Activated naive CD8-positive, alpha-beta T cell treated with anti-CD3 and anti-CD28 coated beads, Interleukin-2, amount 10 ng/mL, durations not matched to agents 7 days and 5 days (primary cell): ENCODE results near the gene UBE2V1. TPM values are rescaled to one million over a fixed set of nuclear protein-coding genes. Genes with fewer than 3 reads are reported as not detected.
"Not testable (repeated sequence)": the region's sequence is repeated elsewhere in the genome, so short reads cannot be mapped to it uniquely, and the experiment has no call there.

ENCODE experiments used
- ATAC-seq: fragments of 150-1000 bp; cut with Tn5 transposase; one replicate; pipeline ENCODE4 v1.10.0; 2021; ENCODE audit warnings: low read depth, moderate library complexity
- POLR2A ChIA-PET: fragments of 350-600 bp; sonication (Branson Sonifier 250); formaldehyde crosslinking; loops from one replicate; lab custom pipeline; 2021; ENCODE audit warnings: antibody characterized with exemption; lab: Charles Lee
- DNase-seq: peaks from one replicate; pipeline ENCODE4 v3.0.0; 2021
- H3K27ac Mint-ChIP-seq: one replicate; pipeline ENCODE4 v1.8.0; 2022; ENCODE audit warnings: mild to moderate bottlenecking, mixed read lengths
- H3K27me3 Mint-ChIP-seq: one replicate; pipeline ENCODE4 v1.8.0; 2022; ENCODE audit warnings: mild to moderate bottlenecking, moderate library complexity, mixed read lengths
- H3K36me3 Mint-ChIP-seq: one replicate; pipeline ENCODE4 v1.8.0; 2021; ENCODE audit warnings: mild to moderate bottlenecking, mixed read lengths
- H3K4me1 Mint-ChIP-seq: one replicate; pipeline ENCODE4 v1.8.0; 2021; ENCODE audit warnings: mixed read lengths
- H3K4me3 Mint-ChIP-seq: one replicate; pipeline ENCODE4 v1.8.0; 2022; ENCODE audit warnings: mild to moderate bottlenecking, moderate library complexity, mixed read lengths
- H3K9me3 Mint-ChIP-seq: one replicate; pipeline ENCODE4 v1.8.0; 2021; ENCODE audit warnings: mixed read lengths
- total RNA-seq, 2 experiments: library from RNA; stranded (reverse); gene quantifications; one replicate each; pipeline ENCODE4 v1.2.3, GENCODE V29; 2021

UBE2V1 gene
- total RNA-seq, 2 experiments from 2014 or later: 124 to 140 TPM

- DNase-seq: no peak
- Mint-ChIP-seq H3K4me1 (peaks cover 34% of the 10 kb centered on the region), H3K36me3 (peaks cover 23% of the 10 kb centered on the region), H3K9me3 (no peaks in the 10 kb centered on the region), H3K27ac (no peak overlapping the region), H3K27me3 (no peaks in the 10 kb centered on the region), H3K4me3 (no peak overlapping the region)
- no peak for ATAC-seq
- POLR2A ChIA-PET: interaction anchor here (1.8 kb wide), 1 partner anchor 9 kb away, joined by 5 read pairs; the partner anchor contains the start of gene PEDS1
These were observed 31.4 kb upstream of the UBE2V1 start for GRCh38 chr20:50144362-50144761.

- Mint-ChIP-seq H3K36me3 (peaks cover 20% of the 10 kb centered on the region), H3K9me3 (no peaks in the 10 kb centered on the region), H3K27ac (peak overlapping the region; percentile 57), H3K4me3 (no peak overlapping the region), H3K27me3 (no peaks in the 10 kb centered on the region), H3K4me1 (peaks cover 27% of the 10 kb centered on the region)
- no peak for DNase-seq
- POLR2A ChIA-PET: no interaction called here
- ATAC-seq: no peak
These were observed 29.9 kb upstream of the UBE2V1 start for GRCh38 chr20:50142812-50143211.

GRCh38 chr20:50141811-50142561 is 29.0 kb upstream of the UBE2V1 start:
- peak overlapping the region; percentile 9 for H3K27ac Mint-ChIP-seq
- peaks cover 20% of the 10 kb centered on the region for H3K36me3 Mint-ChIP-seq
- no peak overlapping the region for H3K4me3 Mint-ChIP-seq
- H3K4me1 Mint-ChIP-seq: peaks cover 18% of the 10 kb centered on the region
- no peaks in the 10 kb centered on the region for H3K27me3 Mint-ChIP-seq
- DNase-seq (no peak), ATAC-seq (no peak)
- no peaks in the 10 kb centered on the region for H3K9me3 Mint-ChIP-seq
- POLR2A ChIA-PET: interaction anchor here (3.1 kb wide), 1 partner anchor 11 kb away, joined by 11 read pairs; the partner anchor contains the start of gene PEDS1

GRCh38 chr20:50141018-50141675 is 28.2 kb upstream of the UBE2V1 start:
- ATAC-seq (no peak), DNase-seq (no peak)
- H3K4me3 Mint-ChIP-seq: no peak overlapping the region
- H3K27ac Mint-ChIP-seq: no peak overlapping the region
- H3K27me3 Mint-ChIP-seq: no peaks in the 10 kb centered on the region
- no peaks in the 10 kb centered on the region for H3K9me3 Mint-ChIP-seq
- H3K36me3 Mint-ChIP-seq: peaks cover 19% of the 10 kb centered on the region
- POLR2A ChIA-PET: interaction anchor here (1.0 to 3.1 kb wide), 2 partner anchors 12 to 18 kb away, joined by 3 to 11 read pairs; partner anchors contain the start of gene PEDS1
- H3K4me1 Mint-ChIP-seq: peaks cover 11% of the 10 kb centered on the region

GRCh38 chr20:50140339-50140859 is 27.4 kb upstream of the UBE2V1 start:
- no peak overlapping the region for H3K27ac Mint-ChIP-seq
- DNase-seq (no peak), ATAC-seq (no peak)
- H3K9me3 Mint-ChIP-seq: no peaks in the 10 kb centered on the region
- peaks cover 18% of the 10 kb centered on the region for H3K36me3 Mint-ChIP-seq
- peaks cover 8% of the 10 kb centered on the region for H3K4me1 Mint-ChIP-seq
- no peak overlapping the region for H3K4me3 Mint-ChIP-seq
- POLR2A ChIA-PET: interaction anchor here (1.0 to 3.1 kb wide), 2 partner anchors 13 to 17 kb away, joined by 3 to 11 read pairs; partner anchors contain the start of gene PEDS1
- no peaks in the 10 kb centered on the region for H3K27me3 Mint-ChIP-seq

- peaks cover 18% of the 10 kb centered on the region for H3K36me3 Mint-ChIP-seq
These were observed 25.8 kb upstream of the UBE2V1 start for GRCh38 chr20:50138479-50139393.

GRCh38 chr20:50138120-50138478 is 25.1 kb upstream of the UBE2V1 start:
- ATAC-seq (no peak), DNase-seq (no peak)
- Mint-ChIP-seq H3K36me3 (peaks cover 14% of the 10 kb centered on the region), H3K27me3 (no peaks in the 10 kb centered on the region), H3K27ac (no peak overlapping the region), H3K9me3 (no peaks in the 10 kb centered on the region), H3K4me1 (peaks cover 7% of the 10 kb centered on the region), H3K4me3 (no peak overlapping the region)
- POLR2A ChIA-PET: no interaction called here

More at GRCh38 chr20:50138479-50139393, 25.8 kb upstream of the UBE2V1 start:
- no peak for DNase-seq
- no peak overlapping the region for H3K4me3 Mint-ChIP-seq
- no peaks in the 10 kb centered on the region for H3K27me3 Mint-ChIP-seq
- H3K9me3 Mint-ChIP-seq: no peaks in the 10 kb centered on the region
- POLR2A ChIA-PET: interaction anchor here (0.7 to 3.1 kb wide), 2 partner anchors 15 to 29 kb away, joined by 3 to 11 read pairs; partner anchors contain the start of gene PEDS1
- ATAC-seq: no peak
- peaks cover 8% of the 10 kb centered on the region for H3K4me1 Mint-ChIP-seq
- no peak overlapping the region for H3K27ac Mint-ChIP-seq

GRCh38 chr20:50137702-50138101 is 24.8 kb upstream of the UBE2V1 start:
- DNase-seq, H3K27me3 Mint-ChIP-seq, H3K4me1 Mint-ChIP-seq, H3K4me3 Mint-ChIP-seq, POLR2A ChIA-PET, H3K27ac Mint-ChIP-seq, ATAC-seq, H3K9me3 Mint-ChIP-seq: not testable (repeated sequence)
- peaks cover 10% of the 10 kb centered on the region for H3K36me3 Mint-ChIP-seq

GRCh38 chr20:50136822-50137599 is 24.1 kb upstream of the UBE2V1 start:
- no peak for ATAC-seq
- Mint-ChIP-seq H3K4me1 (peaks cover 2% of the 10 kb centered on the region), H3K27ac (peak overlapping the region; percentile 20), H3K4me3 (no peak overlapping the region), H3K27me3 (no peaks in the 10 kb centered on the region), H3K9me3 (no peaks in the 10 kb centered on the region), H3K36me3 (peaks cover 12% of the 10 kb centered on the region)
- DNase-seq: no peak
- POLR2A ChIA-PET: no interaction called here

GRCh38 chr20:50135157-50135556 is 22.2 kb upstream of the UBE2V1 start:
- not testable (repeated sequence) for H3K4me3 Mint-ChIP-seq, DNase-seq, H3K27me3 Mint-ChIP-seq, H3K4me1 Mint-ChIP-seq, H3K27ac Mint-ChIP-seq, H3K36me3 Mint-ChIP-seq, H3K9me3 Mint-ChIP-seq, ATAC-seq
- POLR2A ChIA-PET: interaction anchor here (0.6 to 1.4 kb wide), 2 partner anchors 18 to 877 kb away, joined by 3 to 5 read pairs; partner anchors contain the start of gene PEDS1

GRCh38 chr20:50133474-50134217 is 20.7 kb upstream of the UBE2V1 start:
- Mint-ChIP-seq H3K27me3 (no peaks in the 10 kb centered on the region), H3K36me3 (peaks cover 11% of the 10 kb centered on the region), H3K4me1 (peaks cover 2% of the 10 kb centered on the region), H3K9me3 (no peaks in the 10 kb centered on the region), H3K4me3 (no peak overlapping the region), H3K27ac (no peak overlapping the region)
- POLR2A ChIA-PET: interaction anchor here (1.4 kb wide), 1 partner anchor 20 kb away, joined by 5 read pairs; the partner anchor contains the start of gene PEDS1
- no peak for DNase-seq
- ATAC-seq: peak; percentile 34
